GM23338 (cell line): ENCODE data around the gene ASTN1.

Source experiments
- CREB1 ChIP-seq: fragments of 250-450 bp; sonication (Bioruptor Pico); IDR thresholded peaks from 2 replicates; pipeline ENCODE4 v1.5.0; 2020; ENCODE audit warnings: low read depth, mild to moderate bottlenecking, moderate library complexity
- CTCF ChIP-seq, 2 experiments: fragments of 200-600 bp in 1 of 2; sonication (generic) in 1 of 2; conservative IDR thresholded peaks; 2 replicates each; pipeline versions ENCODE4 v1.5.1 to v1.6.1; 2016 to 2017; ENCODE audit warnings: antibody characterized with exemption in 2 of 2, low read depth in 2 of 2, mild to moderate bottlenecking in 2 of 2, moderate library complexity in 1 of 2
- ETS1 ChIP-seq: IDR thresholded peaks from 2 replicates; pipeline ENCODE4 v1.6.1; 2016; ENCODE audit warnings: antibody characterized with exemption
- EZH2 ChIP-seq: fragments of 200-600 bp; sonication (generic); IDR thresholded peaks from one replicate; pipeline ENCODE4 v1.8.0; 2017; ENCODE audit warnings: antibody characterized with exemption, mild to moderate bottlenecking, low read depth; ENCODE audit not compliant: unreplicated experiment
- EZH2phosphoT487 ChIP-seq: fragments of 200-600 bp; sonication (generic); IDR thresholded peaks from one replicate; pipeline ENCODE4 v1.8.1; 2018; ENCODE audit warnings: antibody characterized with exemption; ENCODE audit not compliant: unreplicated experiment
- JUNB ChIP-seq: IDR thresholded peaks from one replicate; pipeline ENCODE4 v1.6.1; 2016; ENCODE audit warnings: antibody characterized with exemption; ENCODE audit not compliant: unreplicated experiment
- NANOG ChIP-seq: IDR thresholded peaks from 2 replicates; pipeline ENCODE4 v1.6.1; 2016; ENCODE audit warnings: antibody characterized with exemption, borderline replicate concordance
- POLR2AphosphoS5 ChIP-seq: IDR thresholded peaks from 2 replicates; pipeline ENCODE4 v1.6.1; 2016; ENCODE audit warnings: antibody characterized with exemption, low read depth
- REST ChIP-seq: IDR thresholded peaks from one replicate; pipeline ENCODE4 v1.6.1; 2018; ENCODE audit warnings: antibody characterized with exemption; ENCODE audit not compliant: unreplicated experiment
- STAT1 ChIP-seq: IDR thresholded peaks from one replicate; pipeline ENCODE4 v1.6.1; 2016; ENCODE audit warnings: antibody characterized with exemption; ENCODE audit not compliant: unreplicated experiment
- ZNF331 ChIP-seq: fragments of 250-450 bp; sonication (Bioruptor Pico); IDR thresholded peaks from 2 replicates; pipeline ENCODE4 v1.5.0; 2020; ENCODE audit warnings: low read depth, mild to moderate bottlenecking, moderate library complexity
- ZNF462 ChIP-seq: fragments of 250-450 bp; sonication (Bioruptor Pico); IDR thresholded peaks from 2 replicates; pipeline ENCODE4 v1.5.0; 2020; ENCODE audit warnings: mild to moderate bottlenecking, moderate library complexity

- TF ChIP-seq CTCF (conservative IDR thresholded peaks at IDR 0.05; ENCODE audit: low read depth in 2 of 2) (no peak), ZNF331 (CRISPR knock-in tag) (no peak), EZH2phosphoT487 (no peak), EZH2 (no peak), REST (no peak), JUNB (no peak), POLR2AphosphoS5 (no peak), ETS1 (no peak), STAT1 (no peak), CREB1 (CRISPR knock-in tag) (no peak), ZNF462 (CRISPR knock-in tag) (no peak), NANOG (no peak)
Measured at GRCh38 chr1:177131723-177132122, 32.8 kb downstream of the ASTN1 start.
